ENCODE data around the gene DAB2IP. TPM values are rescaled to one million over a fixed set of nuclear protein-coding genes. Genes with fewer than 3 reads are reported as not detected.
A peak's percentile ranks its signal among the peaks of the same experiment; 100 is the strongest.

The DAB2IP gene
- polyA plus RNA-seq, 1 experiment = 20.4 TPM

DNA sequence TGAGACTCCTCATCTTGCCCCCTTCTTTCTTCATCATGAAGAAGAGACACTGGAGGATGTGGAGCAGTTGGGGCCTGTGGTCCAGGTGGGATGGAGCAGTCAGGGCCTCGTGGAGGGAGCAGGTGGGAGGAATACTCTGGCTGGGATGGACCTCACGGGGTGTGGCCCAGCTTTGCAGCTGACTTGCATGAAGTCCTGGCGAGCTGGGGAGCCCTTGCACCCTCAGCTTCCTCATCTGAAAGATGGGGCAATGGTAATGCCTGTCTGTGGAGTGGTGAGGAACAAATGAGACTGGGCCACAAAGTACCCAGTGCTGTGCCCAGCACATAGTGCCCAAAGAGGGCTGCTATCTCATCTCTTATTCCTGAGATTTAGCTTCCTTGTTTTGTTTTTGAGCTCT is 91.5 kb downstream of the DAB2IP start:
- ChIA-PET POLR2A (no interaction called here), CTCF (interaction anchor here (0.6 to 1.7 kb wide), 6 partner anchors 8 to 246 kb away, joined by 3 to 7 read pairs (median 4); no protein-coding TSS in a partner anchor)
- no peaks in the 10 kb centered on the region for H3K27me3 ChIP-seq (ENCODE audit: control insufficient read depth, insufficient read depth, low read length)
- no peaks in the 10 kb centered on the region for H3K9me3 ChIP-seq (ENCODE audit: control insufficient read depth, insufficient read depth, low read length)
- TF ChIP-seq, protein P1, sequence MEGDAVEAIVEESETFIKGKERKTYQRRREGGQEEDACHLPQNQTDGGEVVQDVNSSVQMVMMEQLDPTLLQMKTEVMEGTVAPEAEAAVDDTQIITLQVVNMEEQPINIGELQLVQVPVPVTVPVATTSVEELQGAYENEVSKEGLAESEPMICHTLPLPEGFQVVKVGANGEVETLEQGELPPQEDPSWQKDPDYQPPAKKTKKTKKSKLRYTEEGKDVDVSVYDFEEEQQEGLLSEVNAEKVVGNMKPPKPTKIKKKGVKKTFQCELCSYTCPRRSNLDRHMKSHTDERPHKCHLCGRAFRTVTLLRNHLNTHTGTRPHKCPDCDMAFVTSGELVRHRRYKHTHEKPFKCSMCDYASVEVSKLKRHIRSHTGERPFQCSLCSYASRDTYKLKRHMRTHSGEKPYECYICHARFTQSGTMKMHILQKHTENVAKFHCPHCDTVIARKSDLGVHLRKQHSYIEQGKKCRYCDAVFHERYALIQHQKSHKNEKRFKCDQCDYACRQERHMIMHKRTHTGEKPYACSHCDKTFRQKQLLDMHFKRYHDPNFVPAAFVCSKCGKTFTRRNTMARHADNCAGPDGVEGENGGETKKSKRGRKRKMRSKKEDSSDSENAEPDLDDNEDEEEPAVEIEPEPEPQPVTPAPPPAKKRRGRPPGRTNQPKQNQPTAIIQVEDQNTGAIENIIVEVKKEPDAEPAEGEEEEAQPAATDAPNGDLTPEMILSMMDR (IDR thresholded peaks at IDR 0.05; ENCODE audit: low read depth, low read length) = no peak
- H3K27ac ChIP-seq (ENCODE audit: low read depth, low read length) = no peak overlapping the region
- H3K4me3 ChIP-seq (ENCODE audit: low read depth, low read length) = peak overlapping the region; percentile 65; the same call in 1 of the 2 replicates
- no peak for DNase-seq (ENCODE audit: low read depth, low spot score)

DNA sequence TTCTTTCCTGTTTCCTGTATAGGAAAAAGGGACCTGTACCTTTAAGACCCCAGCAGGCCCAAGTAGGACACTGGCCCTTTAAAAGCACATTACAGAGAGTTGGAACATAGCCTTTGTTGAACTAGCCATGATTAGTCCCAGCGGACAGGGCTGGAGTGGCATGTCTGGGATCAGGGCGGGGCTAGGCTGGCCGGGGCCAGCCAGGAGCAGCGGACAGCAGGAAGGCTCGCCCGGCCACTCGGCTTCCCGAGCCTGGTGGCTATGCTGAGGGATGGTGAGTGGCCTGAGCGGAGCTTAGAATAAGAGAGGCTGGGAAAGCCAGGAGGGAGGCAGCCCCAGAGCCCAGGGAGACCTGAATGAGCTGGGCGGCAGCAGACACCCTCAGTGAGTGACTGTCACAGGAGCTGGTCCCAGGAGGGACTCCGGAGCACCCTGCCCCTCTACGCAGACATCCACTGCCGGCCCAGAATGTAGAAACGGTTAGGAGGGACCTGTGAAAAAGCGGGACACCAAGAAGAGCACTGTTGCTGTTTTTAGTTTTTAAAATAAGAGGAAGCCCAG is 92.1 kb downstream of the DAB2IP start:
- ChIA-PET POLR2A (interaction anchor here (0.5 kb wide), 1 partner anchor 28 kb away, joined by 5 read pairs; no protein-coding TSS in a partner anchor), CTCF (interaction anchor here (0.7 to 1.7 kb wide), 5 partner anchors 8 to 245 kb away, joined by 3 to 7 read pairs (median 4); no protein-coding TSS in a partner anchor)
- H3K9me3 ChIP-seq (ENCODE audit: control insufficient read depth, insufficient read depth, low read length) = no peaks in the 10 kb centered on the region
- TF ChIP-seq, protein P1 (IDR thresholded peaks at IDR 0.05; ENCODE audit: low read depth, low read length) = peak; percentile 26; the same call in 1 of the 2 replicates
- H3K4me3 ChIP-seq (ENCODE audit: low read depth, low read length) = peak overlapping the region; percentile 65
- H3K27ac ChIP-seq (ENCODE audit: low read depth, low read length) = peak overlapping the region; percentile 47
- peak; percentile 55 for DNase-seq (ENCODE audit: low read depth, low spot score)
- no peaks in the 10 kb centered on the region for H3K27me3 ChIP-seq (ENCODE audit: control insufficient read depth, insufficient read depth, low read length)

DNA sequence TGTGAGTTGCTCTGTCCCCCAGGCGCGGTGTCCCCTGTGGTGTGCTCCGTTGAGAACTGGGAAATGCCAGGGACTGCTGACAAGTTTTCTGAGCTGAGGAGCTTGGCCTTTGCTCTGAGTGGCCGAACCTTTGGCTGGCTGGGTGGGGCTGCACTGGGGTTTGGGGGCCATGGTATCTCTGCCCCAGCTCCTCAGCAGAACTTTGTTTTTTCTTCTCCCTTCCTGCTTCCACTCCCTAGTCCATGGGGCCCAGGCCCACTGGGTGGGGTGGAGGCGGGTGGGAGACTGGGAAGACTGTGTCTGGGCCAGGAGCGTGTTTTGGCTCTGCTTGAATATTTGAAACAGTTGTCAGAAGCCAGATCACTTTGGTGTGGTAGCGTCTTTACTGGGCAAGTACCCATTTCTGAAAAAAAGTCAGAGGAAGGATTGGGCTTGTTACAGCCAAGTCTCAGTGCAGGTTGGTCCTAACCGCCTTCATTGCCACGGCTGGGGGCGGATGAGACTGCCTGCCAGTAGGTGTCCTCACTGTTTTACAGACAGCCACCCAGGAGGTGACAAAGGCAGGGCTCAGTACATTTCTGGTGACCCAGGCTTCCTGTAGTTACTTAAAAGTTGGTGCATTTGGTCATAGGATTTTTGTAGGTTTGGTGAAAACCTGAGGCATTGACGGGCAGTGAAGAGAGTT is 92.7 kb downstream of the DAB2IP start:
- peak overlapping the region; percentile 47 for H3K27ac ChIP-seq (ENCODE audit: low read depth, low read length)
- TF ChIP-seq, protein P1 (IDR thresholded peaks at IDR 0.05; ENCODE audit: low read depth, low read length) = peak; percentile 34
- peak overlapping the region; percentile 65 for H3K4me3 ChIP-seq (ENCODE audit: low read depth, low read length)
- POLR2A ChIA-PET = interaction anchor here (0.5 kb wide), 1 partner anchor 28 kb away, joined by 5 read pairs; no protein-coding TSS in a partner anchor
- no peaks in the 10 kb centered on the region for H3K9me3 ChIP-seq (ENCODE audit: control insufficient read depth, insufficient read depth, low read length)
- H3K27me3 ChIP-seq (ENCODE audit: control insufficient read depth, insufficient read depth, low read length) = no peaks in the 10 kb centered on the region
- CTCF ChIA-PET = interaction anchor here (1.5 to 1.7 kb wide), 2 partner anchors 9 to 198 kb away, joined by 5 to 7 read pairs; no protein-coding TSS in a partner anchor
- DNase-seq (ENCODE audit: low read depth, low spot score) = no peak

DNA sequence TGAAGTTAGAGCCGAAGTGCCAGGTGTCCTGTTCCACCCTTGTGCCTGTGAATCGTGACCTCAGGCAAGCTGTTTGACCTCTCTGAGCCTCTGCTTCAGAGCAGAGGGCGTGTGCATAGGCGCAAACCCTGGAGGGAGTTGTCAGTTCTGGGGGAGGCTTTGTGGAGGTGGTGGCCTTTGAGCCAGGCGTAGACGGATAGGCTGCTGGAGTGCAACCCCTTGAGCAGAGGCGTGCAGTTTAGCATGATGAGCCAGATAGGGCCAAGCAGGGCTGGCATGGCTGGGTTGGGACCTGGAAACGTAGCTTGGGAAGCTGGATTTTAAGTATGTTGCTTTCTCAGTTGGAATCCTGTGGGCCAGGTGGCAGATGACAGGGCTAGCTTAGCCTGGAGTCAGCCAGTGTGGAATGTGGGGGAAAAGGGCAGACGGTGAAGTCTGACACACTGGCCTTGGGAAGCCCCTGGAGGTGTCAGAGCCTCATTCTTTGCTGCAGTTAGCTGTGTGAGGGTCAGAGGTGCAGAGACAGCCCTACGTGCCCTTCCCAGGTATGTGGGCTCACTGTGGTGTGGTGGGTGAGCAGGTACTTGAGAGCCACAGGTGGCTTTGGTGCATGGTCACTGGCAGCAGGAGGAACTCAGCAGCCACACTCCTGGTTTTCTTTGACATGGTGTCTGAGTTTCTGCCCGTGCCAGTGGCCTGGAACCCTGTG is 93.4 kb downstream of the DAB2IP start:
- POLR2A ChIA-PET = no interaction called here
- H3K4me3 ChIP-seq (ENCODE audit: low read depth, low read length) = no peak overlapping the region
- H3K9me3 ChIP-seq (ENCODE audit: control insufficient read depth, insufficient read depth, low read length) = no peaks in the 10 kb centered on the region
- peak overlapping the region; percentile 11 for H3K27ac ChIP-seq (ENCODE audit: low read depth, low read length)
- DNase-seq (ENCODE audit: low read depth, low spot score) = peak; percentile 16
- TF ChIP-seq, protein P1 (IDR thresholded peaks at IDR 0.05; ENCODE audit: low read depth, low read length) = no peak
- H3K27me3 ChIP-seq (ENCODE audit: control insufficient read depth, insufficient read depth, low read length) = no peaks in the 10 kb centered on the region
- CTCF ChIA-PET = interaction anchor here (1.0 to 2.1 kb wide), 2 partner anchors 11 to 198 kb away, joined by 3 to 10 read pairs; no protein-coding TSS in a partner anchor
